HepG2 (cell line): ENCODE data around the gene ZNF503. TPM values are rescaled to one million over a fixed set of nuclear protein-coding genes. Genes with fewer than 3 reads are reported as not detected.

ENCODE experiments used
- CHD2 ChIP-seq: IDR thresholded peaks from 2 replicates; pipeline ENCODE4 v1.6.1; 2011; ENCODE audit warnings: low read depth, low read length, improper control_type of control experiment
- E2F1 ChIP-seq: sonication (generic); formaldehyde crosslinking; IDR thresholded peaks from 2 replicates; pipeline ENCODE4 v1.5.0; 2020; ENCODE audit warnings: missing genetic modification reagents
- FOXA3 ChIP-seq: IDR thresholded peaks from 2 replicates; pipeline ENCODE4 v1.6.1; 2016; ENCODE audit warnings: missing genetic modification reagents, missing compliant biosample characterization
- HMG20B ChIP-seq: conservative IDR thresholded peaks from 2 replicates; pipeline ENCODE4 v1.6.1; 2016; ENCODE audit warnings: missing genetic modification reagents, missing compliant biosample characterization
- IRF9 ChIP-seq: sonication (generic); formaldehyde crosslinking; IDR thresholded peaks from 2 replicates; pipeline ENCODE4 v1.8.0; 2022; ENCODE audit warnings: missing genetic modification reagents, mild to moderate bottlenecking, borderline replicate concordance
- MBD4 ChIP-seq: IDR thresholded peaks from 2 replicates; pipeline ENCODE4 v1.6.1; 2012; ENCODE audit warnings: low read length, inconsistent platforms, borderline replicate concordance
- MIER2 ChIP-seq: IDR thresholded peaks from 2 replicates; pipeline ENCODE4 v1.6.1; 2016; ENCODE audit warnings: missing biosample characterization, missing genetic modification reagents
- MTF1 ChIP-seq: sonication (generic); formaldehyde crosslinking; IDR thresholded peaks from 2 replicates; pipeline ENCODE4 v1.5.0; 2020; ENCODE audit warnings: missing genetic modification reagents
- NFE2L2 ChIP-seq: fragments of 150-350 bp; IDR thresholded peaks from 2 replicates; pipeline ENCODE4 v1.6.1; 2014; ENCODE audit warnings: low read length
- PHB2 ChIP-seq: fragments of 450-650 bp; IDR thresholded peaks from 2 replicates; pipeline ENCODE4 v1.6.1; 2018; ENCODE audit not compliant: partially characterized antibody
- RARA ChIP-seq: IDR thresholded peaks from 2 replicates; pipeline ENCODE4 v1.6.1; 2016; ENCODE audit warnings: missing genetic modification reagents, missing compliant biosample characterization
- SNAPC2 ChIP-seq: sonication (generic); formaldehyde crosslinking; IDR thresholded peaks from 2 replicates; pipeline ENCODE4 v1.8.1; 2022; ENCODE audit warnings: mild to moderate bottlenecking, missing genetic modification reagents
- SPEN ChIP-seq: sonication (generic); formaldehyde crosslinking; IDR thresholded peaks from 2 replicates; pipeline ENCODE4 v1.5.1; 2020; ENCODE audit warnings: low read depth, mild to moderate bottlenecking, missing genetic modification reagents
- TBX2 ChIP-seq: sonication (generic); formaldehyde crosslinking; IDR thresholded peaks from 2 replicates; pipeline ENCODE4 v1.5.0; 2020; ENCODE audit warnings: missing genetic modification reagents, mild to moderate bottlenecking, borderline replicate concordance
- ZBTB21 ChIP-seq: sonication (generic); formaldehyde crosslinking; IDR thresholded peaks from 2 replicates; pipeline ENCODE4 v1.4.0; 2020; ENCODE audit warnings: missing genetic modification reagents
- ZNF143 ChIP-seq: sonication (generic); formaldehyde crosslinking; IDR thresholded peaks from 2 replicates; pipeline ENCODE4 v1.4.0; 2020; ENCODE audit warnings: missing genetic modification reagents
- ZNF205 ChIP-seq: IDR thresholded peaks from 2 replicates; pipeline ENCODE4 v1.6.1; 2018; ENCODE audit warnings: missing biosample characterization, missing genetic modification reagents
- ZNF253 ChIP-seq: sonication (generic); formaldehyde crosslinking; IDR thresholded peaks from 2 replicates; pipeline ENCODE4 v1.8.0; 2022; ENCODE audit warnings: mild to moderate bottlenecking, missing genetic modification reagents, borderline replicate concordance
- ZNF317 ChIP-seq: sonication (generic); formaldehyde crosslinking; IDR thresholded peaks from 2 replicates; pipeline ENCODE4 v1.5.0; 2020; ENCODE audit warnings: mild to moderate bottlenecking, missing genetic modification reagents
- ZNF350 ChIP-seq: sonication (generic); formaldehyde crosslinking; IDR thresholded peaks from 2 replicates; pipeline ENCODE4 v1.4.0; 2020; ENCODE audit warnings: mild to moderate bottlenecking, low read depth, missing genetic modification reagents, borderline replicate concordance
- ZSCAN30 ChIP-seq: sonication (generic); formaldehyde crosslinking; IDR thresholded peaks from 2 replicates; pipeline ENCODE4 v1.5.0; 2020; ENCODE audit warnings: mild to moderate bottlenecking, missing genetic modification reagents
- polyA plus RNA-seq, 8 experiments: library from polyadenylated mRNA; depleted of rRNA in 3 of 8; stranded (reverse) in 7 of 8; unstranded in 1 of 8; fragments of >200 nt; fragmentation: Illumina TruSeq in 4 of 8; extraction: Trizol in 4 of 8; gene quantifications; 2 replicates each; pipeline versions ENCODE4 v1.2.1 to v1.2.3, GENCODE V29; 2011 to 2016; ENCODE audit warnings: low read depth in 4 of 8, missing spikeins in 1 of 8, mixed read lengths in 1 of 8; ENCODE audit not compliant: insufficient read depth in 1 of 8
- total RNA-seq, 5 experiments: library from RNA; depleted of rRNA; stranded (reverse); fragments of >200 nt; fragmentation: Illumina TruSeq; extraction: Trizol; gene quantifications; 2 replicates each; pipeline ENCODE4 v1.2.3, GENCODE V29; 2016; ENCODE audit warnings: low read depth in 1 of 5
- TF ChIP-seq, protein P1 (sequence below): sonication (generic); formaldehyde crosslinking; IDR thresholded peaks from 2 replicates; pipeline ENCODE4 v1.5.1; 2020; ENCODE audit warnings: mild to moderate bottlenecking, missing genetic modification reagents, moderate library complexity
- TF ChIP-seq, protein P2 (sequence below): sonication (generic); formaldehyde crosslinking; IDR thresholded peaks from 2 replicates; pipeline ENCODE4 v1.5.0; 2020; ENCODE audit warnings: missing genetic modification reagents, mild to moderate bottlenecking, borderline replicate concordance
- TF ChIP-seq, protein P3 (sequence below): sonication (generic); formaldehyde crosslinking; IDR thresholded peaks from 2 replicates; pipeline ENCODE4 v1.4.0; 2020; ENCODE audit warnings: mild to moderate bottlenecking, missing genetic modification reagents

Gene ZNF503
- total and polyA plus RNA-seq, 2 of the 13 experiments (the other 11 are each of a cell fraction or from before 2014, with no cell fraction given), result 2.7 to 8.3 TPM

GRCh38 chr10:75430000-75430763, 28.6 kb upstream of the ZNF503 start (continued):
- TF ChIP-seq ZNF143 (CRISPR knock-in tag), result peak; percentile 30; the same call in 1 of the 2 replicates
- peak; percentile 90 for TF ChIP-seq RARA (CRISPR knock-in tag)
- no peak for TF ChIP-seq ZNF253 (CRISPR knock-in tag)
- 0 out of 2 replicates have a peak, but pooled peaks have one; percentile 72 for TF ChIP-seq ZSCAN30 (CRISPR knock-in tag)
- TF ChIP-seq ZNF205, result peak; percentile 73; the same call in 1 of the 2 replicates
- 0 out of 2 replicates have a peak, but pooled peaks have one; percentile 34 for TF ChIP-seq IRF9
- TF ChIP-seq TBX2 (CRISPR knock-in tag), result peak; percentile 92
- TF ChIP-seq SPEN, result peak; percentile 54; the same call in 1 of the 2 replicates
- no peak for TF ChIP-seq MBD4
- peak; percentile 94 for TF ChIP-seq FOXA3 (CRISPR knock-in tag)
- TF ChIP-seq MTF1 (CRISPR knock-in tag), result no peak
- TF ChIP-seq, protein P1, sequence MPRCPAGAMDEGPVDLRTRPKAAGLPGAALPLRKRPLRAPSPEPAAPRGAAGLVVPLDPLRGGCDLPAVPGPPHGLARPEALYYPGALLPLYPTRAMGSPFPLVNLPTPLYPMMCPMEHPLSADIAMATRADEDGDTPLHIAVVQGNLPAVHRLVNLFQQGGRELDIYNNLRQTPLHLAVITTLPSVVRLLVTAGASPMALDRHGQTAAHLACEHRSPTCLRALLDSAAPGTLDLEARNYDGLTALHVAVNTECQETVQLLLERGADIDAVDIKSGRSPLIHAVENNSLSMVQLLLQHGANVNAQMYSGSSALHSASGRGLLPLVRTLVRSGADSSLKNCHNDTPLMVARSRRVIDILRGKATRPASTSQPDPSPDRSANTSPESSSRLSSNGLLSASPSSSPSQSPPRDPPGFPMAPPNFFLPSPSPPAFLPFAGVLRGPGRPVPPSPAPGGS, result no peak
- TF ChIP-seq, protein P2, sequence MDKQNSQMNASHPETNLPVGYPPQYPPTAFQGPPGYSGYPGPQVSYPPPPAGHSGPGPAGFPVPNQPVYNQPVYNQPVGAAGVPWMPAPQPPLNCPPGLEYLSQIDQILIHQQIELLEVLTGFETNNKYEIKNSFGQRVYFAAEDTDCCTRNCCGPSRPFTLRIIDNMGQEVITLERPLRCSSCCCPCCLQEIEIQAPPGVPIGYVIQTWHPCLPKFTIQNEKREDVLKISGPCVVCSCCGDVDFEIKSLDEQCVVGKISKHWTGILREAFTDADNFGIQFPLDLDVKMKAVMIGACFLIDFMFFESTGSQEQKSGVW (CRISPR knock-in tag), result no peak
- no peak for TF ChIP-seq MIER2 (CRISPR knock-in tag)
- TF ChIP-seq ZNF350 (CRISPR knock-in tag), result 0 out of 2 replicates have a peak, but pooled peaks have one; percentile 27
- TF ChIP-seq HMG20B (CRISPR knock-in tag), result peak; percentile 82; the same call in 1 of the 2 replicates
- TF ChIP-seq ZBTB21 (CRISPR knock-in tag), result no peak
- TF ChIP-seq NFE2L2, result no peak
- TF ChIP-seq E2F1 (CRISPR knock-in tag), result no peak
- TF ChIP-seq, protein P3, sequence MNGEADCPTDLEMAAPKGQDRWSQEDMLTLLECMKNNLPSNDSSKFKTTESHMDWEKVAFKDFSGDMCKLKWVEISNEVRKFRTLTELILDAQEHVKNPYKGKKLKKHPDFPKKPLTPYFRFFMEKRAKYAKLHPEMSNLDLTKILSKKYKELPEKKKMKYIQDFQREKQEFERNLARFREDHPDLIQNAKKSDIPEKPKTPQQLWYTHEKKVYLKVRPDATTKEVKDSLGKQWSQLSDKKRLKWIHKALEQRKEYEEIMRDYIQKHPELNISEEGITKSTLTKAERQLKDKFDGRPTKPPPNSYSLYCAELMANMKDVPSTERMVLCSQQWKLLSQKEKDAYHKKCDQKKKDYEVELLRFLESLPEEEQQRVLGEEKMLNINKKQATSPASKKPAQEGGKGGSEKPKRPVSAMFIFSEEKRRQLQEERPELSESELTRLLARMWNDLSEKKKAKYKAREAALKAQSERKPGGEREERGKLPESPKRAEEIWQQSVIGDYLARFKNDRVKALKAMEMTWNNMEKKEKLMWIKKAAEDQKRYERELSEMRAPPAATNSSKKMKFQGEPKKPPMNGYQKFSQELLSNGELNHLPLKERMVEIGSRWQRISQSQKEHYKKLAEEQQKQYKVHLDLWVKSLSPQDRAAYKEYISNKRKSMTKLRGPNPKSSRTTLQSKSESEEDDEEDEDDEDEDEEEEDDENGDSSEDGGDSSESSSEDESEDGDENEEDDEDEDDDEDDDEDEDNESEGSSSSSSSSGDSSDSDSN, result peak; percentile 48
- TF ChIP-seq CHD2, result no peak
- no peak for TF ChIP-seq PHB2
- no peak for TF ChIP-seq ZNF317 (CRISPR knock-in tag)
- TF ChIP-seq SNAPC2, result 0 out of 2 replicates have a peak, but pooled peaks have one; percentile 25
